Fibroblast of villous mesenchyme (primary cell): ENCODE results near the gene CD69. TPM values are rescaled to one million over a fixed set of nuclear protein-coding genes. Genes with fewer than 3 reads are reported as not detected.

Source experiments
- DNase-seq: peaks from one replicate; pipeline ENCODE4 v3.0.0-alpha.2; 2010; ENCODE audit warnings: low read depth
- H3K4me3 ChIP-seq: 2 replicates; pipeline ENCODE4 v1.5.1; 2011; ENCODE audit warnings: low read depth, mild to moderate bottlenecking, low read length
- total RNA-seq: library from RNA; depleted of rRNA; stranded (reverse); fragments of >200 nt; gene quantifications from 2 replicates; pipeline ENCODE4 v1.2.3, GENCODE V29; 2012
- TF ChIP-seq, protein P1 (sequence below): IDR thresholded peaks from 2 replicates; pipeline ENCODE4 v1.5.1; 2012; ENCODE audit warnings: low read depth, mild to moderate bottlenecking, low read length; ENCODE audit not compliant: insufficient read depth

CD69 gene
- total RNA-seq, 1 donor: not detected

DNA sequence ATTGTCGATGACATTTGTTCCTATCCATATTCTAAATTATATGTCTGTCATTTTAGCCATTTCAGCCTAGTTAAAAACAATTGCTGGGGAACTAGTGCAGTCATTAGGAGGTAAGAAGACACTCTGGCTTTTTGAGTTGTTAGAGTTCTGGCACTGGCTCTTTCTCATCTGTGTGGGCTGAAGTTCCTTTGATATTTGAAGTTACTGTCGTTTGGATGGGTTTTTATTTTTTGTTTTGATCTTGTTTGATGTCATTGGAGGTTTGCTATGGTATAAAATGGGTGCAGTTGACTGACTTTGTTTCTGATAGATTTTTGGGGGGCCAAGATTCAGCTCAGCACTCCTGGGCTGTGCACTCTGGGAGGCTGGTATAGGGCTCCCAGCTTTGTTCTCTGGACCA, 20.7 kb upstream of the CD69 start:
- TF ChIP-seq, protein P1, sequence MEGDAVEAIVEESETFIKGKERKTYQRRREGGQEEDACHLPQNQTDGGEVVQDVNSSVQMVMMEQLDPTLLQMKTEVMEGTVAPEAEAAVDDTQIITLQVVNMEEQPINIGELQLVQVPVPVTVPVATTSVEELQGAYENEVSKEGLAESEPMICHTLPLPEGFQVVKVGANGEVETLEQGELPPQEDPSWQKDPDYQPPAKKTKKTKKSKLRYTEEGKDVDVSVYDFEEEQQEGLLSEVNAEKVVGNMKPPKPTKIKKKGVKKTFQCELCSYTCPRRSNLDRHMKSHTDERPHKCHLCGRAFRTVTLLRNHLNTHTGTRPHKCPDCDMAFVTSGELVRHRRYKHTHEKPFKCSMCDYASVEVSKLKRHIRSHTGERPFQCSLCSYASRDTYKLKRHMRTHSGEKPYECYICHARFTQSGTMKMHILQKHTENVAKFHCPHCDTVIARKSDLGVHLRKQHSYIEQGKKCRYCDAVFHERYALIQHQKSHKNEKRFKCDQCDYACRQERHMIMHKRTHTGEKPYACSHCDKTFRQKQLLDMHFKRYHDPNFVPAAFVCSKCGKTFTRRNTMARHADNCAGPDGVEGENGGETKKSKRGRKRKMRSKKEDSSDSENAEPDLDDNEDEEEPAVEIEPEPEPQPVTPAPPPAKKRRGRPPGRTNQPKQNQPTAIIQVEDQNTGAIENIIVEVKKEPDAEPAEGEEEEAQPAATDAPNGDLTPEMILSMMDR: no peak
- no peak overlapping the region for H3K4me3 ChIP-seq
- no peak for DNase-seq

DNA sequence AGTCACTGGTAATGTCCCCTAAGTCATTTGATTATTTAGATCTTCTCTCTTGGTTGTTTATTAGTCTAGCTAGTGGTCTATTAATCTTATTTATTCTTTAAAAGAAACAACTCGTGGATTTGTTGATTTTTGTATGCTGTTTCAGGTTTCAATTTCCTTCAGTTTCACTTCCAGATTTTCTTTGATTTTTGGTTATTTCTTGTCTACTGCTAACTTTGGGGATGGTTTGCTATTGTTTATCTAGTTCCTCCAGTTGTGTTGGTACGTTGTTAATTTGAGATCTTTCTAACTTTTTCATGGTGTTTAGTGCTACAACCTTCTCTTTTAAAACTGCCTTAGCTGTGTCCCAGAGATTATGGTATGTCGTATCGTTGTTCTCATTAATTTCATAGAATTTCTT, 18.5 kb upstream of the CD69 start:
- TF ChIP-seq, protein P1: no peak
- H3K4me3 ChIP-seq: no peak overlapping the region
- DNase-seq: no peak

DNA sequence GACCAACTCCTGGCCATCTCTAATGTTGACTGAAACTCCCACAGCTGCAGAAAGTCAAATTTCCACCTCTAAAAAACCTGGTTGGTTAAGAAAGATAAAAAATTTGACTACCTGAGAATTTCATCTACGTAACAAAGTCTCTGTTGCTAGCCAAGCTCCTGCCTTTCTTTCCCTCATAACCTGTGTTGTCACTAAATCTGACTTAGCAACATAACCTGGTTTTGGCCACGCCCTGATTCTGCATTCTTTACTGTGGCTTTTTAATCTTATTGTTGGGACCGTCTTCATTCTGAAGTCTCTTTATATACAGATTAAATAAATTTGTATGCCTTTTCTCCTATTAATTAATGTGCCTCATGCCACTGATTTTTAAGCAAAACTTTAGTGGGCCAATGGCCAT, 16.1 kb upstream of the CD69 start:
- no peak for DNase-seq
- H3K4me3 ChIP-seq: no peak overlapping the region
- TF ChIP-seq, protein P1: no peak

DNA sequence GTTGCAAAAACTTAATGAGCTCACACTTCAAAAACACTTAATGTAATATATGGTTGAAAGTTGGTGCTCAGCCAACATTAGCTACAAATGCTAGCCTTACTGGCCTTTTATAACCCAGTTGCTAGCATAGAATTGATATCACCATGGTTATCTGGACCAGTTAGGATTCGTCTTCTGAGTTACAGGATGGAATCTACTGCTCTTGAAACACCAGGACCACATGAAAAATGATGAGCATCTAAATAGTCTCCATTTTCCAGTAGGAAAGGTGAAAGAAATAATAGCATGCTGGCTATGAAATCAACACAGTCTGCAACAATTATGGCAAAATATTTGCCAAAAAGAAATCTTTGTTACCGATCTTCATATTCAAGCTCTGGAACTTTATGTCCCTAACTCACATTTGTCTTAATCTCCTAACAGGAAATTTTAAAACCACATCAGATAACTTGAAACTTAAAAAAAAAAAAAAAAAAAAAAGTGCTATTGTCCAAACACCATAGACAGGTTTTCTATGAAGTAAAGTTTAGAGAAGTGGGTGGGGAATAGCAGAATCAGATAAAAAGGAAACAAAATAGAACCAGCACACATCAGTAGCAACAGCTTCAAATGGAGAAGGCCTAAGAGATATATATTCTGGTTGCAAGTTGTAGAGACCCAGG, 12.6 kb upstream of the CD69 start:
- TF ChIP-seq, protein P1: no peak

DNA sequence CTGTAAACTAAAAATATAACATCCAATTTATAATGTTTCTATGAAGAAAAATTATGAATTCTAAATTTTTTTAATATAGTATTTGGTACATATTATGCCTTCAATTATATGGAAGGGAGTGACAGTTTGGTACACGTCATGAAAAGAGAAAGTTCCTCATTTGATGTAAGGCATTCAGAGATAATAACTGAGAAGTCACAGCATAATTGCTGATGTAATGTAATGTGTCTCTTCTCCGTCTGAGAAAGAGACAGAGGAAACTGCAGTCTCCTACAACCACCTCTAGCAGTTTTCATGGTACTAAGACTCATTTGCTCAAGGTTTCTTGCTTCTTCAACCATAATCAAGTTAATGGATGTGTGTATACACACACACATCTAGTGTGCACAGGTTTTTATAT, 2.3 kb upstream of the CD69 start:
- no peak overlapping the region for H3K4me3 ChIP-seq
- TF ChIP-seq, protein P1: no peak
- no peak for DNase-seq

More for the DNA sequence above, 12.6 kb upstream of the CD69 start:
- DNase-seq: no peak
- H3K4me3 ChIP-seq: no peak overlapping the region

DNA sequence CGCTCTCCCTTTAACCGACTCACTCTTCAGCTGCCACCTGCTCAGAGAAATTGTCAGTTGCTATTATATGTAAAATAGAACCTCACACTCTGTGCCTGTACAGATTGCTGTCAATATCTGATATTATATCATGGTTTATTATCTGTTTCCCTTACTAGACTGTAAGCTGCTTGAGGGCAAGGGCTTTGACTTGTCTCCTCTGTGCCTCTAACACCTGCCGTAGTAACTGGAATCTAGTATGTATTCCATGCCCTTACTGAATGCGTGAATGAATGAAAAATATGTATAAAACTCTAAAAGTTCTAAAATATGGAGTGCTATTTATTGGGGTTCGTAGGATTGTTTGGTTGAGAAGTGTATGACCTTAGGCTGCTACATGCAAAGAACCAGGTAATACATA, 1.7 kb upstream of the CD69 start:
- TF ChIP-seq, protein P1: no peak
- DNase-seq: no peak
- no peak overlapping the region for H3K4me3 ChIP-seq

DNA sequence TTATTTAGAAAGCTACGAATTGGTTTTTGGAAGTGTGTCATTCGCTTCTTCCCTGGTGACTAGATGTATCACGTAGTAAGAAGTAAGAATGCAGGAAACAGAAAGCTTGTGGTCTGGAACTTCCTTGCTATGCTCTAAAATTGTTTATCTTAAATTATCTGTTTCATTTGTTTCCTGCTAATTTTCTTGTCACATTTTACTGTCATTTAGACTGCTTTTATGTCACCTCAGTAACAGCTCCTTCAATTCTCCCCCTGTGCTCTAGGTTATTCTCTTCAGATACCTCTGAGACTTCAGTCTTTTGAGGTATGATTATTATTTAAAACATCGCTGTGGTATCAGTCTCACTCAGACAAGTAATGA, 699 bp upstream of the CD69 start:
- peak; percentile 36 for DNase-seq
- no peak overlapping the region for H3K4me3 ChIP-seq
- TF ChIP-seq, protein P1: no peak
